Suprapubic skin (tissue), 4 donors: Measurements from ENCODE around the gene ACP7.

Source experiments
- POLR2A ChIP-seq, 2 donors: fragments of 450-650 bp; IDR thresholded peaks; one replicate each; pipeline ENCODE4 v1.6.1; 2017; ENCODE audit warnings: antibody characterized with exemption in 2 of 2, mild to moderate bottlenecking in 2 of 2, moderate library complexity in 2 of 2
- POLR2AphosphoS5 ChIP-seq, 3 donors: sonication (generic); formaldehyde crosslinking; IDR thresholded peaks; one replicate each; pipeline ENCODE4 v1.6.1; 2017; ENCODE audit warnings: antibody characterized with exemption in 3 of 3
- TF ChIP-seq, protein P1 (sequence below), 2 donors: fragments of 200-600 bp in 1 of 2; fragments of 450-650 bp in 1 of 2; sonication (generic) in 1 of 2; IDR thresholded peaks; one replicate each; pipeline ENCODE4 v1.5.1; 2016 to 2019; ENCODE audit warnings: antibody characterized with exemption in 2 of 2, mild to moderate bottlenecking in 1 of 2, moderate library complexity in 1 of 2

DNA sequence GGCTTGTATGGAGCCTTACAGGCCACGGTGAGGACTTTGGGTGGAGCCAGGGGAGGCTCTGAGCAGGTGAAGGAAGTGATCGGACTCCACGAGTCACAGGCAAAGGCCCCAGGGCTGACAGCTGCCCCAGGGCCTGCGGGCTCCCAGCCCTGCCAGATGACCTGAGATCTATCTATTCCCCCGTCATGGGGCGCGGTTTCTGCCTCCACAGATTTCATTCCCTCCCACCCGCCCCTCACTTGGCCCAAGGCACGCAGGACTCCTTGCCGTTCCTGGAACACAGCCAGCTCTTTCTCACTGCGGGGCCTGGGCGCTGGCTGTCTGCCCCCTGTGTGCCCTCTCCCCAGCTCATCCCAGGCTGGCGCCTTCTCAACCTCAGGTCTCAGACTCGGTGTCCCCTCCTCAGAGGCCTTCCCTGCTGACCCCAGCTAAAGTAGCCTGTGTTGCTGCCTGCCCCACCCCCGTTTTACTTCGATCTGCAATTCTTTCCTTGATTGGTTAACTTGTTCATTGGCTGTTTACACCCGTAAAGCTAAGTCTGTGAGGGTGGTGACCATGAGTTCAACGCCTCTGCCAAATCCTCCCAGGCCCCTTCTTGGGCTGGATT lies 27.5 kb downstream of the ACP7 start:
- TF ChIP-seq POLR2AphosphoS5 (IDR thresholded peaks at IDR 0.05) (no peak), POLR2A (IDR thresholded peaks at IDR 0.05) (no peak)
- TF ChIP-seq, protein P1, sequence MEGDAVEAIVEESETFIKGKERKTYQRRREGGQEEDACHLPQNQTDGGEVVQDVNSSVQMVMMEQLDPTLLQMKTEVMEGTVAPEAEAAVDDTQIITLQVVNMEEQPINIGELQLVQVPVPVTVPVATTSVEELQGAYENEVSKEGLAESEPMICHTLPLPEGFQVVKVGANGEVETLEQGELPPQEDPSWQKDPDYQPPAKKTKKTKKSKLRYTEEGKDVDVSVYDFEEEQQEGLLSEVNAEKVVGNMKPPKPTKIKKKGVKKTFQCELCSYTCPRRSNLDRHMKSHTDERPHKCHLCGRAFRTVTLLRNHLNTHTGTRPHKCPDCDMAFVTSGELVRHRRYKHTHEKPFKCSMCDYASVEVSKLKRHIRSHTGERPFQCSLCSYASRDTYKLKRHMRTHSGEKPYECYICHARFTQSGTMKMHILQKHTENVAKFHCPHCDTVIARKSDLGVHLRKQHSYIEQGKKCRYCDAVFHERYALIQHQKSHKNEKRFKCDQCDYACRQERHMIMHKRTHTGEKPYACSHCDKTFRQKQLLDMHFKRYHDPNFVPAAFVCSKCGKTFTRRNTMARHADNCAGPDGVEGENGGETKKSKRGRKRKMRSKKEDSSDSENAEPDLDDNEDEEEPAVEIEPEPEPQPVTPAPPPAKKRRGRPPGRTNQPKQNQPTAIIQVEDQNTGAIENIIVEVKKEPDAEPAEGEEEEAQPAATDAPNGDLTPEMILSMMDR (IDR thresholded peaks at IDR 0.05), result no peak
